Measurements from ENCODE around the gene TSPAN5. TPM values are rescaled to one million over a fixed set of nuclear protein-coding genes. Genes with fewer than 3 reads are reported as not detected.
"Not testable (repeated sequence)": the region's sequence is repeated elsewhere in the genome, so short reads cannot be mapped to it uniquely, and the experiment has no call there.

The TSPAN5 gene
- total RNA-seq, 2 experiments from 2014 or later, result 18.6 to 21.5 TPM

DNA sequence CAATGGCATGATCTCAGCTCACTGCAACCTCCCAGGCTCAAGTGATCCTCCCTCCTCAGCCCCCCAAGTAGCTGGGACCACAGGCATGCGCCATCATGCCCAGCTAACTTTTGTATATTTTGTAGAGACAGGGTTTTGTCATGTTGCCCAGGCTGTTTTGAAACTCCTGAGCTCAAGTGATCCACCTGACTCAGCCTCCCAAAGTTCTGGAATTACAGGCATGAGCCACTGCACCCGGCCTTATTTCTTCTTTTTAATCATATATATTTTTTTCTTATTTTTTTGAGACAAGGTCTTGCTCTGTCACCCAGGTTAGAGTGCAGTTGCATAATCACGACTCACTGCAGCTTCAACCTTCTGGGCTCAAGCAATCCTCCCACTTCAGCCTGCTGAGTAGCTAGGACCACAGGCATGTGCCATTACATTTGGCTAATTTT is 184.0 kb downstream of the TSPAN5 start:
- ChIA-PET CTCF (no interaction called here), POLR2A (no interaction called here)
- Mint-ChIP-seq H3K4me3 (no peak overlapping the region), H3K4me1 (ENCODE audit: low read depth) (peaks cover 25% of the 10 kb centered on the region), H3K36me3 (ENCODE audit: low read depth) (peaks cover 65% of the 10 kb centered on the region), H3K27me3 (ENCODE audit: low read depth) (no peaks in the 10 kb centered on the region), H3K9me3 (ENCODE audit: insufficient read depth) (no peaks in the 10 kb centered on the region), H3K27ac (no peak overlapping the region)
- no peak for DNase-seq
- no peak for ATAC-seq

GRCh38 chr4:98473046-98473445 is 185.4 kb downstream of the TSPAN5 start:
- no peak for ATAC-seq

DNA sequence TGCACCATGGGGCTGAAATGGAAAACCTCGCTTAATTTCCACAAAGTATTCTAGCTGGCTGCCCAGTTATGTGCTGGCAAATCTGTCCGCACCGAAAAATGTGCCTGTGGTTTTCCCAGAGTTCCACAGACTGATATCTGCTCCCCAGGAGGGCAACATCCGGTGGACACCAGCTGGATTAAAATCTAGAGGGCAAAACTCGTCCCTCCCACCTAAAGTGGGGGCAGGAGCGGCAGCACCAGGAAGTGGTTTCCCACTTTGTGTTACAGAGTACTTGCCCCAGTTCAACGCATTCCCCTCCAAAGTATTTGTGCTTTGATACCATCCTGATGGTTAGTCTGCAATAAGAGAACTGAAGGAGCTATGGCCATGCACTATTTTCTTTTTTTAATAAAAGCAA is 187.6 kb downstream of the TSPAN5 start:
- ATAC-seq, result no peak
- no peaks in the 10 kb centered on the region for H3K27me3 Mint-ChIP-seq (ENCODE audit: low read depth)
- H3K36me3 Mint-ChIP-seq (ENCODE audit: low read depth), result peaks cover 44% of the 10 kb centered on the region
- DNase-seq, result no peak
- no peaks in the 10 kb centered on the region for H3K9me3 Mint-ChIP-seq (ENCODE audit: insufficient read depth)
- no peak overlapping the region for H3K4me3 Mint-ChIP-seq
- ChIA-PET CTCF (interaction anchor here (1.3 kb wide), 1 partner anchor 187 kb away, joined by 3 read pairs; the partner anchor contains the start of gene TSPAN5), POLR2A (interaction anchor here (1.4 kb wide), 1 partner anchor 458 kb away, joined by 4 read pairs; the partner anchor contains the start of gene EIF4E)
- H3K4me1 Mint-ChIP-seq (ENCODE audit: low read depth), result peaks cover 33% of the 10 kb centered on the region
- H3K27ac Mint-ChIP-seq, result no peak overlapping the region

More at GRCh38 chr4:98473046-98473445, 185.4 kb downstream of the TSPAN5 start:
- H3K27me3 Mint-ChIP-seq (ENCODE audit: low read depth), result no peaks in the 10 kb centered on the region
- H3K4me3 Mint-ChIP-seq, result no peak overlapping the region
- peaks cover 24% of the 10 kb centered on the region for H3K4me1 Mint-ChIP-seq (ENCODE audit: low read depth)
- no peaks in the 10 kb centered on the region for H3K9me3 Mint-ChIP-seq (ENCODE audit: insufficient read depth)
- H3K36me3 Mint-ChIP-seq (ENCODE audit: low read depth), result peaks cover 52% of the 10 kb centered on the region
- no peak for DNase-seq
- ChIA-PET POLR2A (no interaction called here), CTCF (no interaction called here)
- no peak overlapping the region for H3K27ac Mint-ChIP-seq

- H3K9me3 Mint-ChIP-seq (ENCODE audit: insufficient read depth), result no peaks in the 10 kb centered on the region
- DNase-seq (no peak), ATAC-seq (no peak)
- peaks cover 33% of the 10 kb centered on the region for H3K4me1 Mint-ChIP-seq (ENCODE audit: low read depth)
- POLR2A ChIA-PET, result no interaction called here
- H3K27ac Mint-ChIP-seq, result no peak overlapping the region
- H3K4me3 Mint-ChIP-seq, result no peak overlapping the region
- H3K27me3 Mint-ChIP-seq (ENCODE audit: low read depth), result no peaks in the 10 kb centered on the region
- CTCF ChIA-PET, result no interaction called here
- H3K36me3 Mint-ChIP-seq (ENCODE audit: low read depth), result peaks cover 42% of the 10 kb centered on the region
Observed at GRCh38 chr4:98470366-98470765, 188.0 kb downstream of the TSPAN5 start.

DNA sequence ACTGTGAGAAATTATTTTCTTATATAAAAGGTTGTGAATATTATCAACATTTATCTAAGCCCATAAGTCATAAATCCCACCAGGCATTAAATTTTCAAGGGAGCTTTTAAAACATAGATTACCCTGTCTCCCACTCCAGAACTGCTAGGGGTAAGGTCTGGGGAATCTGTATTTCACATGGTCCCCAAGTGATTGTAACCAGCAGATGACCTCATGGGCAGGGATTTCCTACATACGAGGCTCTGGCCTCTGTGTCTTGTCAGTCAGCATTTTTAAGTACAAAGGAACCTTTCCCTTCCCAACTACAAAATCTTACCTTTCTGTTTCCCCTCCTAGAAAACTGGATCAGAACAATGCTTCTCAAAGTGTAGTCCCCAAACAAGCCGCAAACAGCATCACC is 188.6 kb downstream of the TSPAN5 start:
- ChIA-PET CTCF (interaction anchor here (2.6 kb wide), 1 partner anchor 526 kb away, joined by 17 read pairs; the partner anchor contains the start of gene METAP1), POLR2A (no interaction called here)
- Mint-ChIP-seq H3K4me3 (no peak overlapping the region), H3K27ac (no peak overlapping the region), H3K36me3 (ENCODE audit: low read depth) (peaks cover 36% of the 10 kb centered on the region), H3K9me3 (ENCODE audit: insufficient read depth) (no peaks in the 10 kb centered on the region), H3K4me1 (ENCODE audit: low read depth) (peaks cover 33% of the 10 kb centered on the region), H3K27me3 (ENCODE audit: low read depth) (no peaks in the 10 kb centered on the region)
- DNase-seq, result no peak
- ATAC-seq, result no peak

DNA sequence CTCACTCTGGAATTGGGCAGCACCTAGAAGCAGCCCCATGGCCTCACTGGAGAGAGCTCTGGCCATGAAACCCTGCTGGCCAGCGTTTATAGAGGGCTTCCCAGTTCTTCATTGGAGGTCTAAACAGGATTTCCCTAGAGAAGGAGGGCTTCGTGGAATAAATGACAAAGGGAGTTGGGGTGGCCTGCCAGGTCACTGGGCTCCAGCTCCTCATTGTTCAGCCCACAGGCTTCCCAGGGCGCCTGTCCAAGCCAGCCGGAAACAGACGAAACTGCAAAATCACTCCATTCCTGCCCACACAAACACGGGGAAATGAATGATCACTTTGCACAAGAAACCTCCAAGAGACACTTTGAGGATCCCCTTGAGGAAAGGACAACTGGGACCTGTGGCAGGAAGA is 189.7 kb downstream of the TSPAN5 start:
- Mint-ChIP-seq H3K4me3 (no peak overlapping the region), H3K27me3 (ENCODE audit: low read depth) (no peaks in the 10 kb centered on the region), H3K9me3 (ENCODE audit: insufficient read depth) (no peaks in the 10 kb centered on the region), H3K27ac (no peak overlapping the region), H3K36me3 (ENCODE audit: low read depth) (peaks cover 27% of the 10 kb centered on the region), H3K4me1 (ENCODE audit: low read depth) (peaks cover 33% of the 10 kb centered on the region)
- DNase-seq (no peak), ATAC-seq (no peak)
- CTCF ChIA-PET, result interaction anchor here (1.1 to 2.6 kb wide), 10 partner anchors 9 to 587 kb away, joined by 4 to 21 read pairs (median 14); partner anchors contain the start of genes EIF4E and METAP1
- POLR2A ChIA-PET, result interaction anchor here (1.6 kb wide), 1 partner anchor 460 kb away, joined by 9 read pairs; the partner anchor contains the start of gene EIF4E

DNA sequence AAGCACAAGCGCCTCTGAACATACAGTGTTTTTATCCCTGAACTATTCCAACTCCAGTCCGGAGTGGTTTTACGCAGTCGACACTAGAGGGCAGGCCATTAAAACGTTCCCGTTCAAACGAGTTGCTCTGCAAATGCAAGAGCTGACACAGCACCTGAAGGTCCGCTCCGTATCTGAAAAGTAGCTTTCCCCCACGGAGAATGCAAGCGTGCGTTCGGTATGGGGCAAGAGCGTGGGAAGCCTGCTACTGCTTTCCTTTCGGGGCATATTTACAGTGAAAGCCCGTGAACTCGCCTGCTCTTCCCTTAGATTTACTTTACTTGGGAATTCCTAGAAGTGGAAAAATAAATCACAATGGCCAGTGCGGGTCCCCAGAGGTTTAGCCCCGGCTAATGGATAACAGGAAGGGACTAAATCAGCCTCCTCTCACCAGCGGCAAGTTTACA is 190.8 kb downstream of the TSPAN5 start:
- ChIA-PET CTCF (interaction anchor here (0.6 to 2.6 kb wide), 50 partner anchors 10 to 995 kb away, joined by 3 to 21 read pairs (median 4); partner anchors contain the start of genes EIF4E, METAP1, STPG2 and TSPAN5), POLR2A (interaction anchor here (0.6 to 1.6 kb wide), 4 partner anchors 9 to 461 kb away, joined by 3 to 9 read pairs (median 4); partner anchors contain the start of genes EIF4E and TSPAN5)
- DNase-seq, result peak; percentile 81

GRCh38 chr4:98466868-98467599 is 191.4 kb downstream of the TSPAN5 start:
- CTCF ChIA-PET, result interaction anchor here (0.6 to 2.6 kb wide), 37 partner anchors 9 to 996 kb away, joined by 3 to 21 read pairs (median 4); partner anchors contain the start of genes EIF4E, METAP1, STPG2 and TSPAN5
- H3K4me1 Mint-ChIP-seq (ENCODE audit: low read depth), result peaks cover 30% of the 10 kb centered on the region
- H3K9me3 Mint-ChIP-seq (ENCODE audit: insufficient read depth), result no peaks in the 10 kb centered on the region
- H3K27ac Mint-ChIP-seq, result peak overlapping the region; percentile 69
- ATAC-seq, result no peak
- peaks cover 17% of the 10 kb centered on the region for H3K36me3 Mint-ChIP-seq (ENCODE audit: low read depth)
- POLR2A ChIA-PET, result interaction anchor here (1.0 to 1.6 kb wide), 3 partner anchors 10 to 461 kb away, joined by 4 to 9 read pairs (median 4); partner anchors contain the start of genes EIF4E and TSPAN5
- peak overlapping the region; percentile 62 for H3K4me3 Mint-ChIP-seq
- no peaks in the 10 kb centered on the region for H3K27me3 Mint-ChIP-seq (ENCODE audit: low read depth)
- no peak for DNase-seq

More for the DNA sequence above, 190.8 kb downstream of the TSPAN5 start:
- Mint-ChIP-seq H3K27me3 (ENCODE audit: low read depth) (no peaks in the 10 kb centered on the region), H3K27ac (peak overlapping the region; percentile 69), H3K9me3 (ENCODE audit: insufficient read depth) (no peaks in the 10 kb centered on the region), H3K4me1 (ENCODE audit: low read depth) (peaks cover 33% of the 10 kb centered on the region), H3K4me3 (peak overlapping the region; percentile 62), H3K36me3 (ENCODE audit: low read depth) (peaks cover 22% of the 10 kb centered on the region)
- ATAC-seq, result peak; percentile 92

- H3K27ac Mint-ChIP-seq, result no peak overlapping the region
- ChIA-PET CTCF (no interaction called here), POLR2A (interaction anchor here (1.0 kb wide), 1 partner anchor 467 kb away, joined by 3 read pairs; the partner anchor contains the start of gene EIF4E)
- peaks cover 8% of the 10 kb centered on the region for H3K36me3 Mint-ChIP-seq (ENCODE audit: low read depth)
- no peak overlapping the region for H3K4me3 Mint-ChIP-seq
- ATAC-seq, result no peak
- H3K4me1 Mint-ChIP-seq (ENCODE audit: low read depth), result peaks cover 8% of the 10 kb centered on the region
- DNase-seq, result no peak
- H3K27me3 Mint-ChIP-seq (ENCODE audit: low read depth), result no peaks in the 10 kb centered on the region
- peaks cover 6% of the 10 kb centered on the region for H3K9me3 Mint-ChIP-seq (ENCODE audit: insufficient read depth)
Observed at GRCh38 chr4:98462487-98462886, 195.9 kb downstream of the TSPAN5 start.

DNA sequence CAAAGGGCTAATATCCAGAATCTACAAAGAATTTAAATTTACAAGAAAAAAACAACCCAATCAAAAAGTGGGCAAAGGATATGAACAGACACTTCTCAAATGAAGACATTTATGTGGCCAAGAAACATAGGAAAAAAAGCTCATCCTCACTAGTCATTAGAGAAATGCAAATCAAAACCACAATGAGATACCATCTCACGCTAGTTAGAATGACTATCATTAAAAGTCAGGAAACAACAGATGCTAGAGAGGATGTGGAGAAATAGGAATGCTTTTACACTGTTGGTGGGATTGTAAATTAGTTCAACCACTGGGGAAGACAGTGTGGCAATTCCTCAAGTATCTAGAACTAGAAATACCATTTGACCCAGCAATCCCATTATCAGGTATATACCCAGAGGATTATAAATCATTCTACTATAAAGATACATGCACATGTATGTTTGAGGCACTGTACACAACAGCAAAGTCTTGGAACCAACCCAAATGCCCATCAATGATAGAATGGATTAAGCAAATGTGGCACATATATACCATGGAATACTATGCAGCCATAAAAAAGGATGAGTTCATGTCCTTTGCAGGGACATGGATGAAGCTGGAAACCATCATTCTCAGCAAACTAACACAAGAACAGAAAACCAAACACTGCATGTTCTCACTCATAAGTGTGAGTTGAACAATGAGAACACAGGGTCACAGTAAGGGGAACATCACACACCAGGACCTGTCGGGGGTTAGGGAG is 197.1 kb downstream of the TSPAN5 start:
- not testable (repeated sequence) for DNase-seq; H3K27ac Mint-ChIP-seq; H3K9me3 Mint-ChIP-seq (ENCODE audit: insufficient read depth); H3K4me3 Mint-ChIP-seq; ATAC-seq; H3K4me1 Mint-ChIP-seq (ENCODE audit: low read depth); H3K27me3 Mint-ChIP-seq (ENCODE audit: low read depth)
- ChIA-PET POLR2A (interaction anchor here (0.6 kb wide), 1 partner anchor 14 kb away, joined by 6 read pairs; no protein-coding TSS in a partner anchor), CTCF (interaction anchor here (1.2 kb wide), 1 partner anchor 28 kb away, joined by 3 read pairs; no protein-coding TSS in a partner anchor)
- peaks cover 12% of the 10 kb centered on the region for H3K36me3 Mint-ChIP-seq (ENCODE audit: low read depth)

- POLR2A ChIA-PET; H3K27me3 Mint-ChIP-seq (ENCODE audit: low read depth); ATAC-seq; H3K27ac Mint-ChIP-seq; DNase-seq; H3K4me3 Mint-ChIP-seq: not testable (repeated sequence)
- Mint-ChIP-seq H3K4me1 (ENCODE audit: low read depth) (peaks cover 19% of the 10 kb centered on the region), H3K36me3 (ENCODE audit: low read depth) (peaks cover 29% of the 10 kb centered on the region), H3K9me3 (ENCODE audit: insufficient read depth) (peaks cover 23% of the 10 kb centered on the region)
- CTCF ChIA-PET, result interaction anchor here (3.4 kb wide), 1 partner anchor 10 kb away, joined by 15 read pairs; no protein-coding TSS in a partner anchor
Observed at GRCh38 chr4:98457422-98457821, 201.0 kb downstream of the TSPAN5 start.
